IPS DF 6.9 (cell line): ENCODE measurements around the gene HNRNPC.
"Not testable (repeated sequence)": the region's sequence is repeated elsewhere in the genome, so short reads cannot be mapped to it uniquely, and the experiment has no call there.

Source experiments
- DNase-seq: peaks from one replicate; pipeline ENCODE4 v3.0.0-alpha.2; 2013; ENCODE audit warnings: low read depth, low spot score
- H3K27ac ChIP-seq: one replicate; pipeline ENCODE4 v1.5.1; 2013; ENCODE audit warnings: low read length, control low read depth
- H3K27me3 ChIP-seq: 2 replicates; pipeline ENCODE4 v1.6.1; 2013; ENCODE audit warnings: mild to moderate bottlenecking, low read length; ENCODE audit not compliant: control insufficient read depth, insufficient read depth
- H3K36me3 ChIP-seq: 2 replicates; pipeline ENCODE4 v1.6.1; 2013; ENCODE audit warnings: low read length; ENCODE audit not compliant: control insufficient read depth, insufficient read depth
- H3K4me1 ChIP-seq: 2 replicates; pipeline ENCODE4 v1.6.1; 2013; ENCODE audit warnings: low read length; ENCODE audit not compliant: control insufficient read depth, insufficient read depth
- H3K4me3 ChIP-seq: 2 replicates; pipeline ENCODE4 v1.5.1; 2013; ENCODE audit warnings: mild to moderate bottlenecking, low read length
- H3K9me3 ChIP-seq: 2 replicates; pipeline ENCODE4 v1.6.1; 2013; ENCODE audit warnings: low read length, inconsistent platforms; ENCODE audit not compliant: control insufficient read depth, insufficient read depth
- WGBS: extraction: QIAGEN DNeasy Blood & Tissue Kit; methylation state at CpG from one replicate; pipeline ENCODE4 v1.1.7; 2013; ENCODE audit warnings: mixed read lengths, missing lambda C conversion rate; ENCODE audit not compliant: insufficient read length, insufficient coverage; 5-methylcytosine and 5-hydroxymethylcytosine counted together

HNRNPC gene

DNA sequence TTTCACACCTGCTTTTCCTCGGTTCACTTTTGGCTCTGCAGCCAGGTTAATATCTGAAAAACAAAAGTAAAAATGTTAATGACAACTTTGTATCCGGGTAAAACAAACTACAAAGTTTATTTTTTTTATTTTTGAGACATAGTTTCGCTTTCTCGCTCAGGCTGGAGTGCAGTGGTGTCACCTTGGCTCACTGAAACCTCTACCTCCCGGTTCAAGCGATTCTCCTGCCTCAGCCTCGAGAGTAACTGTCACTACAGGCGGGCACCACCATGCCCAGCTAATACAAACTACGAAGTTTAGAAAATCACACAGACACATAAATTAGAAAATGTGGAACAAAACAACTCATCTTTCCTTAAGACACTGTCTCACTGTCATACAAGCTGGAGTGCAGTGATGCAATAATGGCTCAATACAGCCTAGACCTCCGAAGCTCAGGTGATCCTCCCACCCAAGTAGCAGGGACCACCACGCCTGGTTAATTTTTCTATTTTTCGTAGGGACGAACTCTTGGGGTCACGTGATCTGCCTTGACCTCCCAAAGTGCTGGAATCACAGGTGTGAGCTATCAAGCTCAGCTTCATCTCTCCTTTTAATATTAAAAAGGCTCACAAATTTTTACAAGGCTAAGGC, 38.1 kb downstream of the HNRNPC start:
- Histone ChIP-seq H3K9me3 (no peaks in the 10 kb centered on the region), H3K27me3 (no peaks in the 10 kb centered on the region), H3K4me3 (no peak overlapping the region), H3K36me3 (peaks cover 22% of the 10 kb centered on the region; the same call in 1 of the 2 replicates), H3K4me1 (peaks cover 2% of the 10 kb centered on the region; the same call in 1 of the 2 replicates), H3K27ac (no peak overlapping the region)
- DNase-seq: no peak
- no CpG with 5 or more reads among the region's 14 CpGs for whole genome bisulfite sequencing

DNA sequence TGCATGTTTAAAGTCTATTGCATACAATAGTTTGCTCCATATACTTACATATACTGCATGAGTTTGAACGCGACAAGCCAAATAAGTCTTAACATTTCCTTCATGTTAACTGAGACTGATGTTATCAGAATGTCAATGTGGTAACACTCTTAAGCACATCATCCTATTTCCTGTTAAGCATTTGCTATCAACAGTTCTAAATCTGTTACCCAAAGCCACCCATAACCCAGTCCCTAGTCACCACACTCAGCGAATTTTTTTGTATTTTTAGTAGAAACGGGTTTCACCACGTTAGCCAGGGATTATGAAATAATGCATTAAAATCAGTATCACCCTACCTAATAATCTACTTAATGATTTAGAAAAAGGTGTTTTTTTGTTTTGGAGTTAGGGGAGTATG, 39.4 kb downstream of the HNRNPC start:
- Histone ChIP-seq H3K27ac (no peak overlapping the region), H3K4me1 (peaks cover 2% of the 10 kb centered on the region; the same call in 1 of the 2 replicates), H3K4me3 (no peak overlapping the region), H3K36me3 (peaks cover 26% of the 10 kb centered on the region; the same call in 1 of the 2 replicates), H3K27me3 (no peaks in the 10 kb centered on the region), H3K9me3 (no peaks in the 10 kb centered on the region)
- no CpG with 5 or more reads among the region's 5 CpGs for WGBS
- DNase-seq: no peak

DNA sequence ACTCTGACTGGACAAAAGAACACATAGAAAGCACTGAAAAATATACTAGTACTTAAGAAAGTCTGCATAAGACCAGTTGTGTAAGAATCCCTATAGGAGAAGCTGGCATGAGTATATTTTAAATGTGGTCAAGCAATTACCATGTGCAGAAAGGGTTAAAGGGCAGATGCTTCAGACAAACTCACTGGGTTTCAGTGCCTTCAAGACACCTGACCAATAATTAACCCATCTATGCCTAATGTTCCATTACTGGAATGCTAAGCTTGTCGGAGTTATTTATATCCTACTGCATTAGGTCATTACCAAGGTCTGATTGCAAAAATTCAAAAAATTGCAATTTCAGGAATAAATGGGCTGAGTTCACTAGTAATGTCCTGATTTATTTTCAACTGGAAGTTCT, 41.3 kb downstream of the HNRNPC start:
- no peak for DNase-seq
- H3K4me1 ChIP-seq: peaks cover 2% of the 10 kb centered on the region; the same call in 1 of the 2 replicates
- no peak overlapping the region for H3K4me3 ChIP-seq
- no peak overlapping the region for H3K27ac ChIP-seq
- H3K9me3 ChIP-seq: no peaks in the 10 kb centered on the region
- no CpG with 5 or more reads among the region's 1 CpG for WGBS
- H3K36me3 ChIP-seq: peaks cover 23% of the 10 kb centered on the region; the same call in 1 of the 2 replicates
- no peaks in the 10 kb centered on the region for H3K27me3 ChIP-seq

GRCh38 chr14:21227150-21227549, 42.1 kb downstream of the HNRNPC start:
- H3K9me3 ChIP-seq: no peaks in the 10 kb centered on the region
- no peaks in the 10 kb centered on the region for H3K27me3 ChIP-seq
- H3K4me1 ChIP-seq: peaks cover 2% of the 10 kb centered on the region; the same call in 1 of the 2 replicates
- peaks cover 19% of the 10 kb centered on the region; the same call in 1 of the 2 replicates for H3K36me3 ChIP-seq
- no peak overlapping the region for H3K4me3 ChIP-seq
- no peak for DNase-seq
- H3K27ac ChIP-seq: no peak overlapping the region
- WGBS: no CpG with 5 or more reads among the region's 5 CpGs

DNA sequence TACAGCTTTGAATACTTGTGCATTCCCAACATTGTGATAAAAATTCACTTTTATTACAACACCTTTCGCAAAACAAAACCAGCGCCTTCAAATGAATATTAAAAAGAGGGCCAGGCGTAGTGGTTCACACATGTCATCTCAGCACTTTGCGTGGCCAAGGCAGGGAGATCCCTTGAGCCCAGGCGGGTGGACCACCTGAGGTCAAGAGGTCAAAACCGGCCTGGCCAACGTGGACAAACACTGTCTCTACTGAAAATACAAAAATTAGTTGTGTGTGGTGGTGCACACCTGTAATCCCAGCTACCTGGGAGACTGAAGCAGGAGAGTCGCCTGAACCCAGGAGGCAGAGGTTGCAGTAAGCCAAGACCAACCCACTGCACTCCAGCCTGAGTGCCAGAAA, 42.8 kb downstream of the HNRNPC start:
- no peak overlapping the region for H3K4me3 ChIP-seq
- H3K27me3 ChIP-seq: no peaks in the 10 kb centered on the region
- 100% methylated on average over 2 of the region's 8 CpGs for WGBS
- no peak for DNase-seq
- H3K9me3 ChIP-seq: no peaks in the 10 kb centered on the region
- no peak overlapping the region for H3K27ac ChIP-seq
- peaks cover 2% of the 10 kb centered on the region; the same call in 1 of the 2 replicates for H3K4me1 ChIP-seq
- H3K36me3 ChIP-seq: peaks cover 19% of the 10 kb centered on the region; the same call in 1 of the 2 replicates

GRCh38 chr14:21225164-21225563, 44.1 kb downstream of the HNRNPC start:
- no CpG with 5 or more reads among the region's 7 CpGs for WGBS
- not testable (repeated sequence) for H3K27me3 ChIP-seq, H3K27ac ChIP-seq, DNase-seq, H3K4me3 ChIP-seq, H3K4me1 ChIP-seq, H3K9me3 ChIP-seq
- peaks cover 16% of the 10 kb centered on the region; the same call in 1 of the 2 replicates for H3K36me3 ChIP-seq

GRCh38 chr14:21220874-21221477, 48.3 kb downstream of the HNRNPC start:
- Histone ChIP-seq H3K4me3 (no peak overlapping the region), H3K27me3 (no peaks in the 10 kb centered on the region), H3K27ac (no peak overlapping the region), H3K9me3 (no peaks in the 10 kb centered on the region), H3K4me1 (no peaks in the 10 kb centered on the region), H3K36me3 (peaks cover 12% of the 10 kb centered on the region; the same call in 1 of the 2 replicates)
- WGBS: 100% methylated on average over 1 of the region's 9 CpGs
- no peak for DNase-seq

- WGBS: no CpG with 5 or more reads among the region's 4 CpGs
- H3K36me3 ChIP-seq: peaks cover 7% of the 10 kb centered on the region; the same call in 1 of the 2 replicates
- no peak for DNase-seq
- H3K4me3 ChIP-seq: no peak overlapping the region
- no peaks in the 10 kb centered on the region for H3K4me1 ChIP-seq
- no peaks in the 10 kb centered on the region for H3K27me3 ChIP-seq
- no peak overlapping the region for H3K27ac ChIP-seq
- H3K9me3 ChIP-seq: no peaks in the 10 kb centered on the region
Measured at GRCh38 chr14:21219561-21220111, 49.6 kb downstream of the HNRNPC start.

DNA sequence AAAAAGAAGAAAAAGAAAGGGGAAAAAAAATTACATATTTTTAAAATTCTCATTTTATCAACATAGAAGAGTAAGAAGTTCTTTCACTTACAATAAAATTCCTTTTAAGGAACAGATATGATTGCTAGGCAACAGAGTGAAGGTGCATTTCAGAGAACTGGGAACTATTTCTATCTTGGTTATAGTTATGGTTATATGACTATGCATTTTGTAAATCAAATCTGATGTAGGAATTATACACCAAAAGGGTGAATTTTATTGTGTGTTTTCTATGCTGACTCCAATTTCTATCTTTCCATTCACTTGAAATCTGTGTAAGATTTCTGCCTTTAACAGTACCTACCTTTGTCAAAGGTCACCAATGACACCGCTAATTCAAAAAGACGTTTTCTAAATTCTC, 50.1 kb downstream of the HNRNPC start:
- WGBS: 100% methylated on average over 1 of the region's 2 CpGs
- H3K36me3 ChIP-seq: peaks cover 7% of the 10 kb centered on the region; the same call in 1 of the 2 replicates
- no peaks in the 10 kb centered on the region for H3K27me3 ChIP-seq
- no peaks in the 10 kb centered on the region for H3K9me3 ChIP-seq
- no peak for DNase-seq
- no peak overlapping the region for H3K4me3 ChIP-seq
- no peaks in the 10 kb centered on the region for H3K4me1 ChIP-seq
- no peak overlapping the region for H3K27ac ChIP-seq

DNA sequence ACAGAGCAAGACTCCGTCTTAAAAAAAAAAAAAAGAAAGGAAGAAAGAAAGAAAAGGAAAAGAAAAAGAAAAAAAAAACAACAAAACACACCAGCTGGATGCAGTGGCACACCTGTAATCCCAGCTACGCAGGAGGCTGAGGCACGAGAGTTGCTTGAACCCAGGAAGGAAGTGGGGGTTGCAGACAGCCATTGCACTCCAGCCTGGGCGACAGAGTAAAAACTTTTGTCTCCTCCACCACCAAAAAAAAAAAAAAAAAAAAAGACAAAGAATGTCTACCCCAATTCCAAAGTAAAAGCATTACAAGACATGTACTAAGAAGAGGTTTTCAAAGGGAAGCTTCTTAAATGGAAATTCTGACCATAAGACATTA, 53.4 kb downstream of the HNRNPC start:
- WGBS: no CpG with 5 or more reads among the region's 4 CpGs
- Histone ChIP-seq H3K36me3 (peaks cover 25% of the 10 kb centered on the region), H3K9me3 (no peaks in the 10 kb centered on the region)

More for the DNA sequence above, 53.4 kb downstream of the HNRNPC start:
- H3K27me3 ChIP-seq: no peaks in the 10 kb centered on the region
- H3K27ac ChIP-seq: no peak overlapping the region
- H3K4me3 ChIP-seq: no peak overlapping the region
- no peaks in the 10 kb centered on the region for H3K4me1 ChIP-seq
- no peak for DNase-seq
